ENCODE results near the gene ADPRS. TPM values are rescaled to one million over a fixed set of nuclear protein-coding genes. Genes with fewer than 3 reads are reported as not detected.
A peak's percentile ranks its signal among the peaks of the same experiment; 100 is the strongest.

Gene ADPRS
- total and polyA plus RNA-seq, 9 of the 15 experiments (the other 6 are each of a cell fraction or from before 2014, with no cell fraction given): 5.9 to 40.0 (median 27.4) TPM

DNA sequence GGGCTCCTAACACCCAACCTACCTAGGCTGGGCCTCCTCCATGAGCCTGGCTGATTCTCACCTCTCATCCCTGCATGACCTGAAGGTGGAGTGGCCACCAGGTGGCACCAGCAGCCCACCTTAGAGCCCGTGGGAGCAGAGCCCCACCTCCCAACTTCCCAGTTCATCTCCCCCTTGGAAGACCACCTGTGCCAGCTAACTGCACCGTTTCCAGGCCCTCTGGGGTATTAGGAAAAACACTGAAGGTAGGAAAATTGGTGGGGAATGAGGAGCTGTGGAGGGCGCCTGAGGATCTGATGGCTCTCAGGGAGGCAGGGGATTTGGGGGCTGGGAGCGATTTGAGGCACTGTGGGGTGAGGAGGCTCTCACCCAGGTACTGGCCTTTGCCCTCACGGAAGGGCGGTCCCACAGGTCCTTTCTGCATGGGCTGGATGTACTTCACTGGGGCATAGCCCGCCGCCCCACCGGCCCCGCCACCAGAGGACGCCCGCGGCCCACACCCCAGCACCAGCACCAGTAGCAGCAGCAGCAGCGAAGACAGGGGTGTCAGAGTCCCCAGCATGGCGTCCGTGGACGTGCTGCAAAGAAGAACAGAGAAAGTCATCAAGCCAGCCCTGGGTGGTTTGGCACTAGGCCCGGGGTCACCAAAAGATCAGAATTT, 11.1 kb downstream of the ADPRS start:
- ChIA-PET POLR2A (no interaction called here), CTCF (ENCODE audit: low intra/inter-chr PET ratio) (interaction anchor here (0.5 to 5.7 kb wide), 19 partner anchors 10 to 550 kb away, joined by 3 to 116 read pairs (median 5); partner anchors contain the start of genes ADPRS, MAP7D1 and TRAPPC3)
- H3K4me1 ChIP-seq (replicated peaks in 1 of 2; ENCODE audit: control insufficient read depth in 2 of 2, insufficient read depth in 2 of 2, low read length in 2 of 2): peaks cover 0 to 36% of the 10 kb centered on the region in 2 experiments; a peak in 3 of 5 replicates
- 0% methylated on average over 17 of the region's 18 CpGs for WGBS (ENCODE audit: insufficient coverage, low coverage, missing lambda C conversion rate)
- in situ Hi-C loops (cut with MboI) (loop anchor here (5.0 kb wide), 2 partner anchors 187 to 322 kb away; no protein-coding TSS in a partner anchor), intact Hi-C loops (cut with micrococcal nuclease) (loop anchor here (1.0 to 2.0 kb wide), 4 partner anchors 34 to 321 kb away; no protein-coding TSS in a partner anchor)
- ATAC-seq (peak; percentile 96), FAIRE-seq (peak; percentile 98), DNase-seq (ENCODE audit: extremely low read depth in 1 of 4, low spot score in 3 of 4) (peak; percentile 87 to 91 (median 88))
- peaks cover 14% of the 10 kb centered on the region; the same call in 1 of the 3 replicates for H3K36me3 ChIP-seq (ENCODE audit: control insufficient read depth, insufficient read depth, low read length)
- no peaks in the 10 kb centered on the region for H3K9me1 ChIP-seq (ENCODE audit: control insufficient read depth, insufficient read depth, low read length)
- BruUV-seq (replicated peaks): no TSS peak
- H4K20me1 ChIP-seq (replicated peaks; ENCODE audit: control insufficient read depth, insufficient read depth, low read length): no peaks in the 10 kb centered on the region
- peak overlapping the region; percentile 92 for H2AFZ ChIP-seq (ENCODE audit: low read depth, low read length)
- no peak overlapping the region; the same call in 2 of the 3 replicates for H3K27ac ChIP-seq (ENCODE audit: extremely low read depth, low read depth, low read length)
- H3K4me2 ChIP-seq (ENCODE audit: insufficient read depth, low read length): peak overlapping the region; percentile 82
- no peaks in the 10 kb centered on the region for H3K27me3 ChIP-seq (ENCODE audit: control insufficient read depth in 2 of 2, insufficient read depth in 2 of 2, low read length in 2 of 2)
- H3K79me2 ChIP-seq (ENCODE audit: control insufficient read depth, insufficient read depth, low read length): no peaks in the 10 kb centered on the region
- peak overlapping the region; percentile 20; the same call in 1 of the 2 replicates for H3K4me3 ChIP-seq
- no peaks in the 10 kb centered on the region for H3K9me3 ChIP-seq (replicated peaks; ENCODE audit: control insufficient read depth, insufficient read depth, low read depth, low read length)
- H3K9ac ChIP-seq (ENCODE audit: insufficient read depth in 1 of 2, low read depth in 2 of 2, low read length in 2 of 2): peak overlapping the region; percentile 22 to 49; a peak in 2 of 4 replicates
- no peak for TF ChIP-seq ZNF384 (IDR thresholded peaks at IDR 0.05; ENCODE audit: low read depth, low read length)
- no peak for TF ChIP-seq CSDE1 (IDR thresholded peaks at IDR 0.05)
- TF ChIP-seq KLF1 (tag; IDR thresholded peaks at IDR 0.05): no peak
- TF ChIP-seq TAF9B (IDR thresholded peaks at IDR 0.05; ENCODE audit: partially characterized antibody): no peak
- no peak for TF ChIP-seq HDAC8 (tag; IDR thresholded peaks at IDR 0.05)
- no peak for TF ChIP-seq NCOR1 (IDR thresholded peaks at IDR 0.05)
- peak; percentile 59 for TF ChIP-seq E2F8 (IDR thresholded peaks at IDR 0.05; ENCODE audit: low read depth, partially characterized antibody)
- no peak for TF ChIP-seq MAFF (IDR thresholded peaks at IDR 0.05; ENCODE audit: low read length)
- TF ChIP-seq KDM5B (IDR thresholded peaks at IDR 0.05; ENCODE audit: insufficient replicate concordance, low read depth, low read length): no peak
- peak; percentile 71; the same call in 1 of the 2 replicates for TF ChIP-seq ZBTB7A (IDR thresholded peaks at IDR 0.05; ENCODE audit: borderline replicate concordance, control insufficient read depth, low read depth, low read length)
- no peak for TF ChIP-seq RBFOX2 (IDR thresholded peaks at IDR 0.05; ENCODE audit: low read depth, low read length)
- TF ChIP-seq ZNF436 (CRISPR knock-in tag; IDR thresholded peaks at IDR 0.05): no peak
- no peak for TF ChIP-seq DMBX1 (CRISPR knock-in tag; IDR thresholded peaks at IDR 0.05; ENCODE audit: borderline replicate concordance)
- no peak for TF ChIP-seq ZNF449 (CRISPR knock-in tag; IDR thresholded peaks at IDR 0.05)
- TF ChIP-seq ZNF140 (CRISPR knock-in tag; IDR thresholded peaks at IDR 0.05): no peak
